HCT116 (cell line): ENCODE results near the gene CSNK1G1. TPM values are rescaled to one million over a fixed set of nuclear protein-coding genes. Genes with fewer than 3 reads are reported as not detected.

Experiments used
- ATAC-seq: fragments of 200-7000 bp; cut with Tn5 transposase; 2 replicates; pipeline ENCODE4 v1.9.1; 2020; ENCODE audit warnings: mild to moderate bottlenecking, moderate library complexity
- BruUV-seq: library from RNA; stranded (reverse); fragments of 400-500 nt; replicated peaks from 2 replicates; lab custom pipeline; 2021; lab: Mats Ljungman, UMichigan
- CTCF ChIA-PET: fragments of 300-600 bp; sonication (Branson Sonifier 250); formaldehyde crosslinking; loops from one replicate; lab custom pipeline; 2021; ENCODE audit warnings: antibody characterized with exemption; lab: Charles Lee
- POLR2A ChIA-PET: fragments of 300-600, 350-600 bp; sonication (Branson Sonifier 250); formaldehyde crosslinking; loops from one replicate; lab custom pipeline; 2021; ENCODE audit warnings: antibody characterized with exemption; lab: Charles Lee
- RAD21 ChIA-PET, 2 experiments: fragments of 300-600 bp; sonication (Branson Sonifier 250); formaldehyde crosslinking; loops; one replicate each; lab custom pipeline; 2023; ENCODE audit warnings: low total read pairs in 2 of 2; ENCODE audit not compliant: uncharacterized antibody in 2 of 2, unreplicated experiment in 2 of 2, low non-redundant PET in 1 of 2; lab: Charles Lee
- DNase-seq: peaks from one replicate; pipeline ENCODE4 v3.0.0-alpha.2; 2010; ENCODE audit warnings: low read depth, low spot score
- H2AFZ ChIP-seq: fragments of 200-600 bp; shearing (Covaris generic), sonication (generic); 2 replicates; pipeline ENCODE4 v1.6.1; 2017; ENCODE audit warnings: low read depth, mixed run types, mixed read lengths, antibody characterized with exemption, low read length; ENCODE audit not compliant: poor library complexity, severe bottlenecking
- H3K27ac ChIP-seq: 2 replicates; pipeline ENCODE4 v1.5.1; 2012; ENCODE audit warnings: low read depth, low read length
- H3K27me3 ChIP-seq: fragments of 200-600 bp; sonication (generic); 2 replicates; pipeline ENCODE4 v1.6.1; 2016; ENCODE audit warnings: mixed run types, low read length, mixed read lengths; ENCODE audit not compliant: insufficient read depth
- H3K36me3 ChIP-seq, 2 experiments: fragments of 200-500 bp in 1 of 2; fragments of 200-600 bp in 1 of 2; sonication (Bioruptor generic) in 1 of 2; sonication (generic) in 1 of 2; 2 replicates each; pipeline versions ENCODE4 v1.5.1 to v1.6.1; 2014 to 2016; ENCODE audit warnings: low read length in 2 of 2, inconsistent platforms in 1 of 2, mixed read lengths in 1 of 2, mixed run types in 1 of 2; ENCODE audit not compliant: insufficient read depth in 2 of 2, control insufficient read depth in 1 of 2
- H3K4me1 ChIP-seq, 2 experiments: fragments of 200-600 bp in 1 of 2; sonication (generic) in 1 of 2; 2 replicates each; pipeline versions ENCODE4 v1.5.1 to v1.6.1; 2012 to 2017; ENCODE audit warnings: low read length in 2 of 2, inconsistent platforms in 1 of 2, mild to moderate bottlenecking in 1 of 2, mixed read lengths in 1 of 2, mixed run types in 1 of 2, moderate library complexity in 1 of 2; ENCODE audit not compliant: insufficient read depth in 2 of 2, control insufficient read depth in 1 of 2
- H3K4me2 ChIP-seq: fragments of 200-600 bp; sonication (generic); 2 replicates; pipeline ENCODE4 v1.6.1; 2017; ENCODE audit warnings: mixed run types, low read length, mixed read lengths
- H3K4me3 ChIP-seq, 2 experiments: fragments of 200-600 bp in 1 of 2; sonication (generic) in 1 of 2; replicated peaks in 1 of 2; 2 replicates each; pipeline ENCODE4 v1.5.1; 2011 to 2016; ENCODE audit warnings: low read length in 2 of 2, control low read depth in 1 of 2, low read depth in 1 of 2, mild to moderate bottlenecking in 1 of 2, mixed read lengths in 1 of 2, mixed run types in 1 of 2
- H3K79me2 ChIP-seq: fragments of 200-600 bp; sonication (generic); 2 replicates; pipeline ENCODE4 v1.6.1; 2017; ENCODE audit warnings: mild to moderate bottlenecking, mixed run types, low read length, moderate library complexity, mixed read lengths; ENCODE audit not compliant: insufficient read depth
- H3K9ac ChIP-seq: fragments of 200-600 bp; sonication (generic); 2 replicates; pipeline ENCODE4 v1.6.1; 2016; ENCODE audit warnings: low read length, mixed read lengths
- H3K9me2 ChIP-seq: fragments of 200-600 bp; sonication (generic), shearing (Covaris generic); 2 replicates; pipeline ENCODE4 v1.6.1; 2017; ENCODE audit warnings: mixed run types, mild to moderate bottlenecking, moderate library complexity; ENCODE audit not compliant: insufficient read depth
- H3K9me3 ChIP-seq, 2 experiments: fragments of 200-500 bp in 1 of 2; fragments of 200-600 bp in 1 of 2; sonication (Bioruptor generic) in 1 of 2; sonication (generic) in 1 of 2; 2 replicates each; pipeline ENCODE4 v1.6.1; 2014 to 2017; ENCODE audit warnings: low read length in 2 of 2, mixed read lengths in 2 of 2, inconsistent platforms in 1 of 2, low read depth in 1 of 2, mild to moderate bottlenecking in 1 of 2, mixed run types in 1 of 2, moderate library complexity in 1 of 2; ENCODE audit not compliant: control insufficient read depth in 1 of 2, insufficient read depth in 1 of 2
- H4K20me1 ChIP-seq: fragments of 200-600 bp; sonication (generic), shearing (Covaris generic); 2 replicates; pipeline ENCODE4 v1.6.1; 2017; ENCODE audit warnings: mixed run types, mild to moderate bottlenecking, moderate library complexity; ENCODE audit not compliant: insufficient read depth
- CBX3 ChIP-seq: IDR thresholded peaks from 2 replicates; pipeline ENCODE4 v1.6.1; 2012; ENCODE audit warnings: low read depth
- CEBPB ChIP-seq: IDR thresholded peaks from 2 replicates; pipeline ENCODE4 v1.6.1; 2012; ENCODE audit warnings: low read depth
- EGR1 ChIP-seq: IDR thresholded peaks from 2 replicates; pipeline ENCODE4 v1.6.1; 2012; ENCODE audit warnings: low read depth
- ELF1 ChIP-seq: IDR thresholded peaks from 2 replicates; pipeline ENCODE4 v1.6.1; 2012; ENCODE audit warnings: low read depth, borderline replicate concordance
- EZH2 ChIP-seq: fragments of 200-600 bp; sonication (generic); IDR thresholded peaks from 2 replicates; pipeline ENCODE4 v1.6.1; 2017; ENCODE audit warnings: antibody characterized with exemption, mixed run types
- EZH2phosphoT487 ChIP-seq: fragments of 200-600 bp; IDR thresholded peaks from 2 replicates; pipeline ENCODE4 v1.6.1; 2018; ENCODE audit warnings: antibody characterized with exemption, borderline replicate concordance
- FOSL1 ChIP-seq: IDR thresholded peaks from 2 replicates; pipeline ENCODE4 v1.6.1; 2012; ENCODE audit warnings: low read depth
- JUND ChIP-seq: IDR thresholded peaks from 2 replicates; pipeline ENCODE4 v1.6.1; 2012
- MAX ChIP-seq: IDR thresholded peaks from 2 replicates; pipeline ENCODE4 v1.6.1; 2012
- POLR2AphosphoS5 ChIP-seq: IDR thresholded peaks from 2 replicates; pipeline ENCODE4 v1.6.1; 2011; ENCODE audit warnings: mild to moderate bottlenecking, low read depth, low read length, moderate library complexity
- RAD21 ChIP-seq: IDR thresholded peaks from 2 replicates; pipeline ENCODE4 v1.6.1; 2012; ENCODE audit warnings: low read depth, mild to moderate bottlenecking
- SP1 ChIP-seq: IDR thresholded peaks from 2 replicates; pipeline ENCODE4 v1.6.1; 2012; ENCODE audit warnings: low read depth
- SRF ChIP-seq: IDR thresholded peaks from 2 replicates; pipeline ENCODE4 v1.6.1; 2012; ENCODE audit warnings: low read depth
- TCF7L2 ChIP-seq: IDR thresholded peaks from 2 replicates; pipeline ENCODE4 v1.7.0; 2011; ENCODE audit warnings: borderline replicate concordance, inconsistent platforms; ENCODE audit not compliant: insufficient read depth, insufficient read length; ENCODE audit errors: extremely low read depth
- YY1 ChIP-seq: IDR thresholded peaks from 2 replicates; pipeline ENCODE4 v1.6.1; 2011; ENCODE audit warnings: low read length, low read depth, moderate library complexity, mild to moderate bottlenecking; ENCODE audit not compliant: insufficient replicate concordance; ENCODE audit errors: extremely low read depth
- ZFX ChIP-seq: fragments of 450-650 bp; IDR thresholded peaks from 2 replicates; pipeline ENCODE4 v1.6.1; 2017
- ZNF274 ChIP-seq: fragments of 200-500 bp; sonication (Bioruptor generic); IDR thresholded peaks from 2 replicates; pipeline ENCODE4 v1.6.1; 2014; ENCODE audit warnings: mild to moderate bottlenecking, low read depth, low read length, inconsistent platforms
- intact Hi-C: fragments of 100-400 bp; cut with micrococcal nuclease; formaldehyde crosslinking; loops from 2 replicates; pipeline ENCODE4 v1.10.0; 2022
- total RNA-seq: library from RNA; stranded (reverse); gene quantifications from one replicate; pipeline ENCODE4 v1.2.1, GENCODE V29; 2021; ENCODE audit not compliant: unreplicated experiment
- TF ChIP-seq, protein P1 (sequence below): IDR thresholded peaks from 2 replicates; pipeline ENCODE4 v1.6.1; 2012; ENCODE audit warnings: low read depth
- TF ChIP-seq, protein P2 (sequence below), 3 experiments: fragments of 200-600 bp in 1 of 3; sonication (generic) in 1 of 3; IDR thresholded peaks in 2 of 3; conservative IDR thresholded peaks in 1 of 3; 2 replicates each; pipeline ENCODE4 v1.5.1; 2012 to 2017; ENCODE audit warnings: low read depth in 2 of 3, low read length in 2 of 3, antibody characterized with exemption in 1 of 3, borderline replicate concordance in 1 of 3, control low read depth in 1 of 3, mild to moderate bottlenecking in 1 of 3, mixed read lengths in 1 of 3, mixed run types in 1 of 3, moderate library complexity in 1 of 3; ENCODE audit not compliant: insufficient read depth in 1 of 3
- TF ChIP-seq, protein P3 (sequence below): IDR thresholded peaks from 2 replicates; pipeline ENCODE4 v1.6.1; 2012

Gene CSNK1G1
- total RNA-seq, 1 experiment from 2014 or later = 21.1 TPM

DNA sequence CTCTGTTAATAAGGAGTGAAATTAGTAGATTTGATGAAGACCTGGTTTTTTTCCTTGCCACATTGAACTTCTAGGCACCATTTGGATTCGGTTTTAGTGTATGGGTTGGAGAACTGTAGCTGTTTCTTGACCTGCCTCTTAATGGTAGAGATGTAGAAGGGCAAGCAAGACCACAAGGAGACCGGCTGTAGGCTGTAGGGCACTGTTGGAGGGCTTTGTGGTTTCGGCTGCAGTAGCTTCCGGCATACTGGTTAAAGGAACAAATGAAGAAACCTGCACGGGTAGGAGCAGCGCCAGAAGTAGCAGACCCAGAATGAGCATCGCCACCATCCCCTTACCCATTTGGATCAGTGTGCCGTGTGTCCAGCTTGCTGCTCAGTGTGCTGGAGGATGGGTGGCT lies 17.4 kb upstream of the CSNK1G1 start:
- Histone ChIP-seq H3K4me2 (no peak overlapping the region), H4K20me1 (no peaks in the 10 kb centered on the region), H3K9me3 (no peaks in the 10 kb centered on the region), H3K36me3 (peaks cover 11 to 30% of the 10 kb centered on the region in 2 experiments; a peak in 2 of 4 replicates), H2AFZ (no peak overlapping the region), H3K9me2 (no peaks in the 10 kb centered on the region), H3K4me1 (no peaks in the 10 kb centered on the region), H3K4me3 (no peak overlapping the region), H3K27ac (no peak overlapping the region), H3K79me2 (peaks cover 52% of the 10 kb centered on the region), H3K9ac (no peak overlapping the region), H3K27me3 (no peaks in the 10 kb centered on the region)
- ChIA-PET RAD21 (no interaction called here), CTCF (no interaction called here)
- intact Hi-C loops = no loop called here
- BruUV-seq = no TSS peak
- ATAC-seq (no peak), DNase-seq (no peak)
- TF ChIP-seq EZH2 (no peak), POLR2AphosphoS5 (no peak), CBX3 (no peak), ZNF274 (no peak), SRF (no peak), ELF1 (no peak), YY1 (no peak), ZFX (no peak), EZH2phosphoT487 (no peak), JUND (no peak), FOSL1 (no peak), SP1 (no peak), EGR1 (no peak), CEBPB (no peak), TCF7L2 (no peak), RAD21 (no peak), MAX (no peak)
- TF ChIP-seq, protein P1, sequence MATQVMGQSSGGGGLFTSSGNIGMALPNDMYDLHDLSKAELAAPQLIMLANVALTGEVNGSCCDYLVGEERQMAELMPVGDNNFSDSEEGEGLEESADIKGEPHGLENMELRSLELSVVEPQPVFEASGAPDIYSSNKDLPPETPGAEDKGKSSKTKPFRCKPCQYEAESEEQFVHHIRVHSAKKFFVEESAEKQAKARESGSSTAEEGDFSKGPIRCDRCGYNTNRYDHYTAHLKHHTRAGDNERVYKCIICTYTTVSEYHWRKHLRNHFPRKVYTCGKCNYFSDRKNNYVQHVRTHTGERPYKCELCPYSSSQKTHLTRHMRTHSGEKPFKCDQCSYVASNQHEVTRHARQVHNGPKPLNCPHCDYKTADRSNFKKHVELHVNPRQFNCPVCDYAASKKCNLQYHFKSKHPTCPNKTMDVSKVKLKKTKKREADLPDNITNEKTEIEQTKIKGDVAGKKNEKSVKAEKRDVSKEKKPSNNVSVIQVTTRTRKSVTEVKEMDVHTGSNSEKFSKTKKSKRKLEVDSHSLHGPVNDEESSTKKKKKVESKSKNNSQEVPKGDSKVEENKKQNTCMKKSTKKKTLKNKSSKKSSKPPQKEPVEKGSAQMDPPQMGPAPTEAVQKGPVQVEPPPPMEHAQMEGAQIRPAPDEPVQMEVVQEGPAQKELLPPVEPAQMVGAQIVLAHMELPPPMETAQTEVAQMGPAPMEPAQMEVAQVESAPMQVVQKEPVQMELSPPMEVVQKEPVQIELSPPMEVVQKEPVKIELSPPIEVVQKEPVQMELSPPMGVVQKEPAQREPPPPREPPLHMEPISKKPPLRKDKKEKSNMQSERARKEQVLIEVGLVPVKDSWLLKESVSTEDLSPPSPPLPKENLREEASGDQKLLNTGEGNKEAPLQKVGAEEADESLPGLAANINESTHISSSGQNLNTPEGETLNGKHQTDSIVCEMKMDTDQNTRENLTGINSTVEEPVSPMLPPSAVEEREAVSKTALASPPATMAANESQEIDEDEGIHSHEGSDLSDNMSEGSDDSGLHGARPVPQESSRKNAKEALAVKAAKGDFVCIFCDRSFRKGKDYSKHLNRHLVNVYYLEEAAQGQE = no peak
- TF ChIP-seq, protein P2, sequence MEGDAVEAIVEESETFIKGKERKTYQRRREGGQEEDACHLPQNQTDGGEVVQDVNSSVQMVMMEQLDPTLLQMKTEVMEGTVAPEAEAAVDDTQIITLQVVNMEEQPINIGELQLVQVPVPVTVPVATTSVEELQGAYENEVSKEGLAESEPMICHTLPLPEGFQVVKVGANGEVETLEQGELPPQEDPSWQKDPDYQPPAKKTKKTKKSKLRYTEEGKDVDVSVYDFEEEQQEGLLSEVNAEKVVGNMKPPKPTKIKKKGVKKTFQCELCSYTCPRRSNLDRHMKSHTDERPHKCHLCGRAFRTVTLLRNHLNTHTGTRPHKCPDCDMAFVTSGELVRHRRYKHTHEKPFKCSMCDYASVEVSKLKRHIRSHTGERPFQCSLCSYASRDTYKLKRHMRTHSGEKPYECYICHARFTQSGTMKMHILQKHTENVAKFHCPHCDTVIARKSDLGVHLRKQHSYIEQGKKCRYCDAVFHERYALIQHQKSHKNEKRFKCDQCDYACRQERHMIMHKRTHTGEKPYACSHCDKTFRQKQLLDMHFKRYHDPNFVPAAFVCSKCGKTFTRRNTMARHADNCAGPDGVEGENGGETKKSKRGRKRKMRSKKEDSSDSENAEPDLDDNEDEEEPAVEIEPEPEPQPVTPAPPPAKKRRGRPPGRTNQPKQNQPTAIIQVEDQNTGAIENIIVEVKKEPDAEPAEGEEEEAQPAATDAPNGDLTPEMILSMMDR (IDR thresholded peaks at IDR 0.05 in 2 of 3, conservative IDR thresholded peaks at IDR 0.05 in 1 of 3; ENCODE audit: borderline replicate concordance in 1 of 3, insufficient read depth in 1 of 3, low read depth in 2 of 3, low read length in 2 of 3) = no peak
- TF ChIP-seq, protein P3, sequence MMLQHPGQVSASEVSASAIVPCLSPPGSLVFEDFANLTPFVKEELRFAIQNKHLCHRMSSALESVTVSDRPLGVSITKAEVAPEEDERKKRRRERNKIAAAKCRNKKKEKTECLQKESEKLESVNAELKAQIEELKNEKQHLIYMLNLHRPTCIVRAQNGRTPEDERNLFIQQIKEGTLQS = no peak
- TF ChIP-seq, all 23 proteins: peak for 0
- POLR2A ChIA-PET = no interaction called here
